Measurements from ENCODE around the gene C11orf65. TPM values are rescaled to one million over a fixed set of nuclear protein-coding genes. Genes with fewer than 3 reads are reported as not detected.

The C11orf65 gene
- total RNA-seq, 4 donors from 2014 or later, result 1.5 TPM; not detected in 3

GRCh38 chr11:108368134-108368533 is 99.2 kb downstream of the C11orf65 start:
- no peak for TF ChIP-seq CTCF (IDR thresholded peaks at IDR 0.05; ENCODE audit: low read depth)

- TF ChIP-seq CTCF (IDR thresholded peaks at IDR 0.05; ENCODE audit: low read depth), result no peak
These were observed 103.2 kb downstream of the C11orf65 start for GRCh38 chr11:108364159-108364558.

- TF ChIP-seq CTCF (IDR thresholded peaks at IDR 0.05; ENCODE audit: low read depth), result no peak
These were observed 115.9 kb downstream of the C11orf65 start for GRCh38 chr11:108351468-108351867.

GRCh38 chr11:108346451-108346850 is 120.9 kb downstream of the C11orf65 start:
- TF ChIP-seq CTCF (IDR thresholded peaks at IDR 0.05; ENCODE audit: low read depth), result no peak

- no peak for TF ChIP-seq CTCF (IDR thresholded peaks at IDR 0.05; ENCODE audit: low read depth)
These were observed 121.6 kb downstream of the C11orf65 start for GRCh38 chr11:108345767-108346166.

- no peak for TF ChIP-seq CTCF (IDR thresholded peaks at IDR 0.05; ENCODE audit: low read depth)
These were observed 123.6 kb downstream of the C11orf65 start for GRCh38 chr11:108343714-108344113.

GRCh38 chr11:108341654-108342053 is 125.7 kb downstream of the C11orf65 start:
- no peak for TF ChIP-seq CTCF (IDR thresholded peaks at IDR 0.05; ENCODE audit: low read depth)

Data from subcutaneous adipose tissue (tissue), 4 donors.